ENCODE results near the gene DBX1.

The DBX1 gene

DNA sequence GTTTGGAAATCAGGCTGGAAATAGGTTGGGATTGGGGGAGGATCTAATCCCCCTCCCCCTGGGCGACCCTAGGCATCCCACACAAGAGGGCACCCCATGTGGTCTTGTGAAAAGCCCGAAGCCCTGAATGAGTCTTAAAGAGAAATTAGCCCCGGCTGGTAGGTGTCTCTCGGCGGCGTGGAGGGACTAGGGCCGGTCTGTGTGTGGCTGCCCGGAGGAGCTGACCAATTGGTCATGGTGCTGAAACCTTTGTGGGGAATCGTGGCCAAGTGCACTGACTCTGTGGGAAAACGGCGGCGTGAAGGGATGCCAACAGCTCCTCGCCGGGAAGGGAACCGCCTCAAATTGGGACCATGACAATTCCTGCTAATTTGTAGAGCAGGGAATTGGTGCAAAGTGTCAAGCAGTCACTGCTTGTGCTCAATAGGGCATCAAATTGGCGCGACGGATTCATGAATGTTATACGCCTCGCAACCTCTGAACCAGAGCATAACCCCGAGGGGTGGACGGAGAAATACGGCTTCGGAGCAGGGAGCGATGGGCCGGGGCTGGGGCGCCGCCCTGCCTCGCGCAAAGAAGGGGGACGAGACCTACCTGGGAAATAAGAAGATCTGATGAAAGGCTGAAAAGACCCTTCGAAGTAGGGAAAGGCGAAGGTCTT lies 1.5 kb downstream of the DBX1 start:
- H3K27me3 ChIP-seq (ENCODE audit: control insufficient read depth, insufficient read depth, low read length), result peaks cover 72% of the 10 kb centered on the region
- H3K4me1 ChIP-seq (ENCODE audit: control insufficient read depth, insufficient read depth, low read length), result peaks cover 6% of the 10 kb centered on the region
- no peaks in the 10 kb centered on the region for H3K36me3 ChIP-seq (ENCODE audit: insufficient read depth, low read length)
- no peaks in the 10 kb centered on the region for H3K9me3 ChIP-seq (replicated peaks; ENCODE audit: low read length)
- no peak overlapping the region for H3K4me2 ChIP-seq (ENCODE audit: low read length)
- no peak overlapping the region for H3K4me3 ChIP-seq (ENCODE audit: low read length)
- H3K9ac ChIP-seq (ENCODE audit: low read depth, low read length), result no peak overlapping the region

DNA sequence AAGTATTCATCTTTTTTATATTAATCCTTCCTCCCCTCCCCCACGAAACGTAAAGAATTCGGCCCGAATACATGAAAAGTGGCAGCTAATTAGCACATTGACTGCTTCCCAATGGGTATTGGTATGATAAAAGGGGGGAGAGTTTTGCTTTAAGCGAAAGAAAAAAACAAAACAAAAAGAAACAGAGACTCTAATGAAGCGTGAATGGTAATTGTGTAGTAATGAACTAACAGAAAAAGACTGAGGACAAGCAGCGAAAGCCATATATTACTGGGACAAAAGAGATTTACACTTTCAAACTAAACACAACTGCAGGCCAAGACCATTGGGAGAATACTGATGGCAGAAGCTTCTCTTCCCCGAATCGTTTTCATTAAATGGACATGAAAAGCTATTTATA lies 2.5 kb downstream of the DBX1 start:
- Histone ChIP-seq H3K9ac (ENCODE audit: low read depth, low read length) (no peak overlapping the region), H3K4me3 (ENCODE audit: low read length) (no peak overlapping the region), H3K27me3 (ENCODE audit: control insufficient read depth, insufficient read depth, low read length) (peaks cover 63% of the 10 kb centered on the region), H3K4me2 (ENCODE audit: low read length) (no peak overlapping the region), H3K9me3 (replicated peaks; ENCODE audit: low read length) (no peaks in the 10 kb centered on the region), H3K36me3 (ENCODE audit: insufficient read depth, low read length) (no peaks in the 10 kb centered on the region), H3K4me1 (ENCODE audit: control insufficient read depth, insufficient read depth, low read length) (no peaks in the 10 kb centered on the region)

DNA sequence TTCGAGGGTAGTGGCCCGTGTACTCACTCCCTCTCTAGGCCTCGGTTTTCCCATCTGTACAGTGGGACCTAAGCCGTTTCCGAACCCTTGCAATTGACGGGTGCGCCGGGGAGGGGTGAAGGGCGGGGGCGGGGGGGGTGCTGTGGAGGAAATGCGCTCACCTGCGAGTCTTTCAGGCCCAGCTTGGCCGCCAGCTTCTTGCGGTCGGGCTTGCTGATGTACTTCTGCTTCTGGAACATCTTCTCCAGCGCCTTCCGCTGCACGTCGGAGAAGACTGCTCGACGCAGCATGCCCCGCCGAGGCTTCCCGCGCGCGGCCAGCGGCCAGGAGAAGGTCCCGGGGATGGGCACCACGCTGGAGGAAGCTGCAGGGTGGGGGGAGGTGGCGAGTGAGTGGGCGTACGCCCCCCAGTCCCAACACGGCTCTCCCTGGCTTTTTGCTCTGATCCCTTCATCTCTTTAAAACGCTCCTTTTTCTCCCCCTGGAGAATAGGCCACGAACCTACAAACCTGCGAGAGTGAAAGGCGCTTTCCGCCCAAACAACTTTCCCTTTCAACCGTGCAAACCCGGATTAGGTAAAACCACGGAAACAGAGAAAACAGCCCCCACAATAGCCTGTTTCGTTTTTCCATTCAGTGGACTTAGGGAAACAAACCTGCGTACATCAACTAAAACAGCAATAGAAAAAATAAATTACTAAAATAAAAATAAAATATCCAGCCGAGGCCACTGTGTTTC lies 3.2 kb downstream of the DBX1 start:
- Histone ChIP-seq H3K27me3 (ENCODE audit: control insufficient read depth, insufficient read depth, low read length) (peaks cover 56% of the 10 kb centered on the region), H3K4me1 (ENCODE audit: control insufficient read depth, insufficient read depth, low read length) (no peaks in the 10 kb centered on the region), H3K4me2 (ENCODE audit: low read length) (no peak overlapping the region), H3K36me3 (ENCODE audit: insufficient read depth, low read length) (no peaks in the 10 kb centered on the region), H3K9ac (ENCODE audit: low read depth, low read length) (no peak overlapping the region), H3K4me3 (ENCODE audit: low read length) (no peak overlapping the region), H3K9me3 (replicated peaks; ENCODE audit: low read length) (no peaks in the 10 kb centered on the region)

DNA sequence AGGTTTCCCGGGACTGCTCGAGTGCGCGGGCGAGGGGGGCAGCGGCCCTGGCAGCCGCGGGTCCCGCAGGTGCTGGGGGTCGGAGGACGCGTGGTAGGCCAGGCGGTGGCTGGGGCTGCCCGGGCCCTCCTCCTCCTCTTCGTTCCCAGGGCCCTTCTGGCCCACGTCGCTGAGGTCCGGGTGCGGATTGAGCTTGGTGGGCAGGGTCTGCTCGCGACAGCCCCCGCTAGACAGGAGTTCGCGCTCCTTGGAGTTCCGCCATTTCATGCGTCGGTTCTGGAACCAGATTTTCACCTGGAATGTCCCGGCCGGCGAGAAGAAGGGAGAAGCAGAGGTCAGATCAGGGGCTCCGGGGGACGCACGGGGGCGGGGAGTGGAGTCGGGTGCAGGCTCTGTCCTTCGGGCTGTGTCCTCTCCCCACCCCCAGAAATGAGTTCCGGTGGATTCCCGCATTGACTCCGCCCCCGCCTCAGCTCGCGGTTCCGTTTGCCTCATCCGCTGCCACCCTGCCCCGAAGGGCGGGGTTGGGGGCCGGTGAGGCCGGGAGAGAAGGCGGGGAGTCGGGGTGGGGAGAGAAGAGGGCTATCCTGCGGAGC lies 3.9 kb downstream of the DBX1 start:
- Histone ChIP-seq H3K4me1 (ENCODE audit: control insufficient read depth, insufficient read depth, low read length) (no peaks in the 10 kb centered on the region), H3K4me2 (ENCODE audit: low read length) (no peak overlapping the region), H3K4me3 (ENCODE audit: low read length) (no peak overlapping the region), H3K27me3 (ENCODE audit: control insufficient read depth, insufficient read depth, low read length) (peaks cover 49% of the 10 kb centered on the region), H3K9me3 (replicated peaks; ENCODE audit: low read length) (no peaks in the 10 kb centered on the region), H3K9ac (ENCODE audit: low read depth, low read length) (no peak overlapping the region), H3K36me3 (ENCODE audit: insufficient read depth, low read length) (no peaks in the 10 kb centered on the region)

DNA sequence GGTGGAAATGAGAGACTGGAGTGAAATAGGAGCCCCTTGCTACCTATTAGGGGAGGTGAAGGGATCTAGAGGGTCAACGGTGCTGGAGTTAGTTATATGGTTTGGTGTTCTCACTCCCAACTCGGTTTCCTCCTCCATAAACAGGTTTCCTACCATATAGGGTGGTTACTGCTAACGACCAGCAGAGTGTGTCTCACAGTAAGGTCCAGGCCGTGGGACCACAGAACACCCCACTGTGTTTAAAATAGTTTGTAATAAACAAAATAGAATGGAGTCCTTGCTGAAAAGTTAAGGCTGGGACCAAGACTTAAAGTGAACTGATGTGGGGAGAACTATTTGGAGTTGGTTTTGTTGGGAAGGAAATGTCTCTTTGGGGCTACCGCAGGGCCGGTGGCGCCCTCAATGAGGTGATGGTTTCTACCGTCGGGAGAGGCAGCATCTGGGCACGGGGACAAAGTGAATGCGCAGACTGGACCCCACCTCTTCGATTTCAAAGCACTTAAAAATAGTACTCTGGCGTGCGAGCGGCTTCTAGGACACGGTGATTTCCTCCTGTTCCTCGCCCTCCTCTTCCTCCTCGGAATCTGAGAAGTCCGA lies 4.5 kb downstream of the DBX1 start:
- Histone ChIP-seq H3K9me3 (replicated peaks; ENCODE audit: low read length) (no peaks in the 10 kb centered on the region), H3K4me3 (ENCODE audit: low read length) (no peak overlapping the region), H3K4me2 (ENCODE audit: low read length) (no peak overlapping the region), H3K27me3 (ENCODE audit: control insufficient read depth, insufficient read depth, low read length) (peaks cover 43% of the 10 kb centered on the region), H3K4me1 (ENCODE audit: control insufficient read depth, insufficient read depth, low read length) (no peaks in the 10 kb centered on the region), H3K36me3 (ENCODE audit: insufficient read depth, low read length) (no peaks in the 10 kb centered on the region), H3K9ac (ENCODE audit: low read depth, low read length) (no peak overlapping the region)

DNA sequence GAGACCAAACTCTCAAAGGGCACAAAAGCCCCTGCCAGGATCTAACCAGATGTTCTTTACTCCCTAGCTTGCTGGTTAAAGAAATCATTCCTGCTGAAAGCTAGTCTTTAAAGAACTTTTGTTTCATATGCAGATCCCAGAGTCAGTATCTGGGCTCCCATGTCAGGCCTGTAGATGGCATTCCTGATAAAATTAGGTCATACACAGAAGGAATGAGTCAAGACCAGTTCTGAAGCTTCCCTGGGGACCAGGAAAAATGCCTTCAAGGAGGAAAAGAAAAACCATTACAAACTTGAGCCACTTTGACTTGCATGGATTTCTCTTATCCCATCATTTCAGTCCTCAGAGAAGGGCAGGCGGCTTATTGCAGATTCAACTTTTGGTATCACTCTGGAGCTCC lies 5.9 kb downstream of the DBX1 start:
- H3K9me3 ChIP-seq (replicated peaks; ENCODE audit: low read length), result no peaks in the 10 kb centered on the region
- no peaks in the 10 kb centered on the region for H3K4me1 ChIP-seq (ENCODE audit: control insufficient read depth, insufficient read depth, low read length)
- H3K4me3 ChIP-seq (ENCODE audit: low read length), result no peak overlapping the region
- no peak overlapping the region for H3K9ac ChIP-seq (ENCODE audit: low read depth, low read length)
- H3K27me3 ChIP-seq (ENCODE audit: control insufficient read depth, insufficient read depth, low read length), result peaks cover 29% of the 10 kb centered on the region
- H3K36me3 ChIP-seq (ENCODE audit: insufficient read depth, low read length), result no peaks in the 10 kb centered on the region
- no peak overlapping the region for H3K4me2 ChIP-seq (ENCODE audit: low read length)

DNA sequence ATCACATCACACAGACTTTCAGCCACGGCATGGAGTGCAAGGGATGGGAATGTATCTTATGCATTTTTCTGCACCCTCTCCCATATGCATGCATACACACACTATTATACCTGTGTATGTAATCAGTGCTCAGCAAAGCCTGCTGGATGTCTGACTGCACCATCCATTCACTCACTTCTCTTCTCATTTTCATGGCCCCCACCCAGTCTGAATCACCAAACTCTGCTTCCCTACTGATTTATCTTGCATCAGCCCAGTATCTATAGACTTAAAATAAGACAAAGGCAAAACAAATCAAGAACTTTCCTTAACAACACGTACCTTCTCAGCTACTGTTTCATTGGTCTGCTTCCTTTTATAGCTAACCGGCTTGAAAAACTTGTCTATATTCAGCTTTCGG lies 21.6 kb downstream of the DBX1 start:
- peaks cover 7% of the 10 kb centered on the region for H3K36me3 ChIP-seq (ENCODE audit: insufficient read depth, low read length)
- no peak overlapping the region for H3K9ac ChIP-seq (ENCODE audit: low read depth, low read length)
- no peaks in the 10 kb centered on the region for H3K9me3 ChIP-seq (replicated peaks; ENCODE audit: low read length)
- no peaks in the 10 kb centered on the region for H3K27me3 ChIP-seq (ENCODE audit: control insufficient read depth, insufficient read depth, low read length)
- H3K4me1 ChIP-seq (ENCODE audit: control insufficient read depth, insufficient read depth, low read length), result no peaks in the 10 kb centered on the region
- no peak overlapping the region for H3K4me3 ChIP-seq (ENCODE audit: low read length)
- no peak overlapping the region for H3K4me2 ChIP-seq (ENCODE audit: low read length)

DNA sequence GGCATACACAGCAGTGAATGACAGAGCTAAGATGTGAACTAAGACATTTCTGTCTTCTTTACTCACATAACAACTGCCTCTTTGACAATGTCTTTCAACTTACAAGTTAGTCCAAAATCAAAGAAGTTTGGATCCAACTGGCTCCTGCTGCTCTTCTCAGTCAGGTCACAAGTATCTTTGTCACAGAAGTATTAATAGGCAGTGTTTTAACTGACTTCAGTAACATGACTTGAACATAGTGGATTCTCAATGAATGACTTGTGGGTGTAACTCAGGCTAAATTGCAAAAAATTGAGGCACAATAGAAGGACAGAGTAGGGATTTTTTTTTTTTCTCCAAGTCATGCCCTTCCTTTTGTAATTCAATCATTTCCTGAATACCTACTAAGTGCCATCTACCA lies 22.6 kb downstream of the DBX1 start:
- H3K4me3 ChIP-seq (ENCODE audit: low read length), result no peak overlapping the region
- no peak overlapping the region for H3K4me2 ChIP-seq (ENCODE audit: low read length)
- peaks cover 11% of the 10 kb centered on the region for H3K36me3 ChIP-seq (ENCODE audit: insufficient read depth, low read length)
- H3K27me3 ChIP-seq (ENCODE audit: control insufficient read depth, insufficient read depth, low read length), result no peaks in the 10 kb centered on the region
- no peaks in the 10 kb centered on the region for H3K9me3 ChIP-seq (replicated peaks; ENCODE audit: low read length)
- H3K4me1 ChIP-seq (ENCODE audit: control insufficient read depth, insufficient read depth, low read length), result no peaks in the 10 kb centered on the region
- no peak overlapping the region for H3K9ac ChIP-seq (ENCODE audit: low read depth, low read length)

DNA sequence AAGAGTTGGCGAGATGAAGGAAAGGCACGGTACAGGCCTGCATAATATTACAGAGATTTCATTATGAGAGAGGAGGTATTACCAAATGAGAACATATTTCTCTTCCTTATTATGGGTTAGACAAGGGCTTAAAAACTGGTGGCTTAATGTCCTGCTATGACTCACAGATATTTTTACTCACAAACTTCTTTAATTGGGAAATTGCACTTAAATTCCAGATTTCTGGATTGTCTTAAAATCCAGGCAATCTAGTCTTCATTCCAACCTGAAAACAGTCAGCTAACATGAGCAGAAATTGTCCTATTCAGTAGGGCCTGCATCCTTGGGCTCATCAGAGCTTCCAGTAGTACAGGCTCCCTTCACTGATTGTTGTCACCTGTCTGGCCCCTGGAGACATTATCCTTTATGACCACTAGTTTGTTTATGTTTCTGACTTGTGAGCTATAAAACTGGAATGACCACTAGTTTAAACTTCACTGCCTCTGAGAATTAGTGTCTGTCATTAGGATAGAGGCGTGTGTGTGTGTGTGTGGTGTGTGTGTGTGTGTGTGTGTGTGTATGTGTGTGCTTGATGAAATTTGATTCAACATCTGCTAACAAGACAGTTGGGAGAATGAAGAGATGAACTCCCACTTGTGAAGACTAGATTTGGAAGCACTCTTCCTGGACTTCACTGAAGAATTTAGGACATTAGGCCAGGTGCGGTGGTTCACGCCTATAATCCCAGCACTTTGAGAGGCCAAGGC lies 25.1 kb downstream of the DBX1 start:
- H3K27me3 ChIP-seq (ENCODE audit: control insufficient read depth, insufficient read depth, low read length), result no peaks in the 10 kb centered on the region
- no peak overlapping the region for H3K4me3 ChIP-seq (ENCODE audit: low read length)
- H3K4me2 ChIP-seq (ENCODE audit: low read length), result no peak overlapping the region
- no peaks in the 10 kb centered on the region for H3K4me1 ChIP-seq (ENCODE audit: control insufficient read depth, insufficient read depth, low read length)
- H3K9ac ChIP-seq (ENCODE audit: low read depth, low read length), result no peak overlapping the region
- no peaks in the 10 kb centered on the region for H3K9me3 ChIP-seq (replicated peaks; ENCODE audit: low read length)
- H3K36me3 ChIP-seq (ENCODE audit: insufficient read depth, low read length), result peaks cover 21% of the 10 kb centered on the region

DNA sequence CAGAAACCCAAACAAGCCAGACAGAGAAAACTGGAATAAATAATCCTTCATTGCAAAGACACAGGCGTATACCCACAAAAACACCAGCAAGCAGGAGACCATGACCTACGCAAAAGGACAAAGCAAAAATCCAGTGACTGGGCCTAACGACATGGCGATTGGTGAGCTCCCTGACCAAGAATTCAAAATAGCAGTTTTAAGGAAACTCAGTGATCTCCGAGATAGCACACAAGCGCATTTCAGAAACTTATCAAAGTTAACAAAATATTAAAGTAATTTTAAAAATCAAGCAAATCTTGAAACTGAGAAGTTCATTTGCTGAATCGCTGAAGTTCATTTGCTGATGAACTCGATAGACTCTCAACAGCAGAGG lies 27.6 kb downstream of the DBX1 start:
- no peak overlapping the region for H3K4me2 ChIP-seq (ENCODE audit: low read length)
- peaks cover 22% of the 10 kb centered on the region for H3K36me3 ChIP-seq (ENCODE audit: insufficient read depth, low read length)
- H3K9ac ChIP-seq (ENCODE audit: low read depth, low read length), result no peak overlapping the region
- no peaks in the 10 kb centered on the region for H3K9me3 ChIP-seq (replicated peaks; ENCODE audit: low read length)
- no peak overlapping the region for H3K4me3 ChIP-seq (ENCODE audit: low read length)
- H3K27me3 ChIP-seq (ENCODE audit: control insufficient read depth, insufficient read depth, low read length), result no peaks in the 10 kb centered on the region
- H3K4me1 ChIP-seq (ENCODE audit: control insufficient read depth, insufficient read depth, low read length), result no peaks in the 10 kb centered on the region
